Heart right ventricle (tissue), 16 donors: Measurements from ENCODE around the gene METTL15. TPM values are rescaled to one million over a fixed set of nuclear protein-coding genes. Genes with fewer than 3 reads are reported as not detected.

ENCODE experiments used
- ATAC-seq, 8 donors: fragments of 200-7000 bp; cut with Tn5 transposase; one replicate each; pipeline ENCODE4 v1.9.1; 2020; ENCODE audit warnings: mild to moderate bottlenecking in 8 of 8, moderate library complexity in 8 of 8, moderate number of reproducible peaks in 1 of 8
- DNase-seq, 2 donors: peaks; one replicate each; pipeline ENCODE4 v3.0.0-alpha.2; 2020
- H3K27ac ChIP-seq, 10 donors: fragments of 200-600 bp; sonication (generic) in 2 of 10; one replicate each; pipeline versions ENCODE4 v1.5.0 to v1.8.0; 2020 to 2022; ENCODE audit warnings: mild to moderate bottlenecking in 3 of 10
- H3K27me3 ChIP-seq, 7 donors: fragments of 200-600 bp; one replicate each; pipeline ENCODE4 v1.8.0; 2021 to 2022; ENCODE audit warnings: mild to moderate bottlenecking in 2 of 7
- H3K36me3 ChIP-seq, 9 donors: fragments of 200-600 bp; sonication (generic) in 1 of 9; one replicate each; pipeline versions ENCODE4 v1.5.0 to v1.8.0; 2020 to 2022; ENCODE audit warnings: mild to moderate bottlenecking in 2 of 9
- H3K4me1 ChIP-seq, 9 donors: fragments of 200-600 bp; sonication (generic) in 1 of 9; one replicate each; pipeline versions ENCODE4 v1.5.0 to v1.8.0; 2020 to 2022; ENCODE audit warnings: mild to moderate bottlenecking in 4 of 9
- H3K4me3 ChIP-seq, 10 donors: fragments of 200-600 bp; sonication (generic) in 2 of 10; one replicate each; pipeline versions ENCODE4 v1.5.0 to v1.8.0; 2020 to 2022; ENCODE audit warnings: mild to moderate bottlenecking in 7 of 10, moderate library complexity in 2 of 10
- H3K9me3 ChIP-seq, 11 donors: fragments of 200-600 bp in 10 of 11; sonication (generic) in 2 of 11; one replicate each; pipeline versions ENCODE4 v1.5.0 to v1.8.0; 2013 to 2022; ENCODE audit warnings: mild to moderate bottlenecking in 2 of 11, control low read depth in 1 of 11, moderate library complexity in 1 of 11
- WGBS, 2 donors: extraction: QIAGEN DNeasy Blood & Tissue Kit; methylation state at CpG; one replicate each; pipeline ENCODE4 v1.1.7; 2013; ENCODE audit warnings: inconsistent platforms in 1 of 2; 5-methylcytosine and 5-hydroxymethylcytosine counted together
- intact Hi-C, 10 donors: fragments of 100-400 bp; cut with DNase I; formaldehyde crosslinking; loops; one replicate each; pipeline versions ENCODE4 v1.11.1 to v1.14.2; 2022
- polyA plus RNA-seq, 2 donors: library from polyadenylated mRNA; stranded (reverse); fragments of 200-250 nt; gene quantifications; one replicate each; pipeline ENCODE4 v1.2.3, GENCODE V29; 2013
- total RNA-seq, 10 donors: library from RNA; stranded (reverse); fragmentation: NEBNext Ultra II Directional in 3 of 10; extraction: Animal tissue kit (Norgen Biotek cat#: 25700) in 3 of 10; gene quantifications; one replicate each; pipeline versions ENCODE4 v1.2.1 to v1.2.4, GENCODE V29; 2021 to 2023
- TF ChIP-seq, protein P1 (sequence below), 9 donors: fragments of 200-600 bp; sonication (generic) in 2 of 9; IDR thresholded peaks; one replicate each; pipeline versions ENCODE4 v1.5.0 to v1.8.0; 2021 to 2022; ENCODE audit warnings: antibody characterized with exemption in 9 of 9, mild to moderate bottlenecking in 5 of 9, moderate library complexity in 1 of 9
- donor health status: Arrhythmogenic right ventricular cardiomyopathy.
- donor health status: ischemic (EF 13 %, LVEDD 7.1; RV severe dilation, severe dysfunction).
- donor health status: healthy with polysubstance abuse.
- donor health status: DM: no; HTN: yes; CAD: no.
- donor health status: DM: no; HTN: no; CAD: no.
- donor health status: ischemic (EF 25% LVEDD 6.9; RV normal size, moderate dysfunction).
- donor health status: ischemic (EF 25% LVEDD 5.7; RV mildly dilated, moderate dysfunction).
- donor health status: healthy.
- donor health status: DM: yes; HTN: yes; CAD: no.
- donor health status: Ischemic cardiomyopathy.
- donor health status: ischemic (EF 35%, LVEDD 5.7; RV mildly dilated, moderate dysfunction).
- donor health status: nonischemic (EF 11% LVEDD 7.7; RV severe dilation, severe dysfunction).
- donor health status: DM: yes; HTN: yes; CAD: no.
- donor health status: PGD.
- donor health status: ischemic (EF 29% LVEDD 5.4; RV normal size, mild dysfunction).
- donor health status: nonischemic (EF 23%, LVEDD 6.1; RV moderate dilation, normal function).

METTL15 gene
- total and polyA plus RNA-seq, 12 donors = 4.7 to 13.6 (median 11.8) TPM

DNA sequence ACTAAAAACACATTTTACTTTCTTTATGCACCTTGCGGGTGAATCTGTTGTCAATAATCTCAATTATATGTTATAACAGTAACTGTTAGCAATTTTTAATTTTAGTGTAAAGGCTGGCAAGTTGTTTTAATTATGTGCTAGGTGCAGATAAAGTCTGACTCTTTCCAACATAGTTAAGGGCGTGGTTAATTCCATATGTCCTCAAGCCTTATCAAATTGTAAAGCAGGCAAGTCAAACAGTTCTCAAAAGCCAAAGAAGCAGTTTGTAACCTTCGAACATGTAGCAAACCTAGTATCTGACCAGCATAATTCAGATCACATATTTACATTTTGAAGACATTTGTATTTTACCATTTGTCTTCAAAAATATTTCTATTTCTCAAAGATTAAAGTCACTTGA is 29.2 kb downstream of the METTL15 start:
- ATAC-seq (no peak), DNase-seq (no peak)
- peaks cover 0 to 41% (median 17%) of the 10 kb centered on the region in 11 donors for H3K9me3 ChIP-seq
- WGBS, 2 donors = 97 to 100% methylated on average over 3 of the region's 3 CpGs
- TF ChIP-seq, protein P1, sequence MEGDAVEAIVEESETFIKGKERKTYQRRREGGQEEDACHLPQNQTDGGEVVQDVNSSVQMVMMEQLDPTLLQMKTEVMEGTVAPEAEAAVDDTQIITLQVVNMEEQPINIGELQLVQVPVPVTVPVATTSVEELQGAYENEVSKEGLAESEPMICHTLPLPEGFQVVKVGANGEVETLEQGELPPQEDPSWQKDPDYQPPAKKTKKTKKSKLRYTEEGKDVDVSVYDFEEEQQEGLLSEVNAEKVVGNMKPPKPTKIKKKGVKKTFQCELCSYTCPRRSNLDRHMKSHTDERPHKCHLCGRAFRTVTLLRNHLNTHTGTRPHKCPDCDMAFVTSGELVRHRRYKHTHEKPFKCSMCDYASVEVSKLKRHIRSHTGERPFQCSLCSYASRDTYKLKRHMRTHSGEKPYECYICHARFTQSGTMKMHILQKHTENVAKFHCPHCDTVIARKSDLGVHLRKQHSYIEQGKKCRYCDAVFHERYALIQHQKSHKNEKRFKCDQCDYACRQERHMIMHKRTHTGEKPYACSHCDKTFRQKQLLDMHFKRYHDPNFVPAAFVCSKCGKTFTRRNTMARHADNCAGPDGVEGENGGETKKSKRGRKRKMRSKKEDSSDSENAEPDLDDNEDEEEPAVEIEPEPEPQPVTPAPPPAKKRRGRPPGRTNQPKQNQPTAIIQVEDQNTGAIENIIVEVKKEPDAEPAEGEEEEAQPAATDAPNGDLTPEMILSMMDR (IDR thresholded peaks at IDR 0.05) = no peak
- H3K27ac ChIP-seq = no peak overlapping the region
- intact Hi-C loops = no loop called here
- H3K36me3 ChIP-seq = peaks cover 0 to 34% (median 7%) of the 10 kb centered on the region in 9 donors
- no peak overlapping the region for H3K4me3 ChIP-seq
- H3K27me3 ChIP-seq = no peaks in the 10 kb centered on the region
- no peaks in the 10 kb centered on the region for H3K4me1 ChIP-seq

DNA sequence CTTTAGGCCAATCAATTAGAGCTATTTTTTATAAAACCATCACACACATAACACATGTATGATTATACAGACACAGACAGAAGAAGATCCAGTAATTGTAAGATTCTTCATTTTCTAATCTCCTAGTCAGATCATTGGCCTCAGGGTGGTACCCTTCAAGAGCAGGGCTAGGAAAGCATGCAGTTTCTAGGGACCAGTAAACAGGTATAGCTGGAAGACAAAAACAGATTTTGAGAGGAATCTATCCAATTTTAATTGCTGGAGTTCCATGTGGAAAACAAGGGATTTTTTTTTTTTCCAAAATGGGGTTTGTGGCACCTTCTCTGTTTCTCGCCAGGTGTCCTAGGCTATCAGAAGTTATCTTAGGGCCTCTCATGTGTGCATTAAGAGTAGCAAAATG is 29.6 kb downstream of the METTL15 start:
- ATAC-seq (no peak), DNase-seq (no peak)
- H3K9me3 ChIP-seq = peaks cover 0 to 41% (median 17%) of the 10 kb centered on the region in 11 donors
- H3K4me1 ChIP-seq = no peaks in the 10 kb centered on the region
- intact Hi-C loops = no loop called here
- no peak overlapping the region for H3K4me3 ChIP-seq
- H3K36me3 ChIP-seq = peaks cover 0 to 34% (median 7%) of the 10 kb centered on the region in 9 donors
- H3K27ac ChIP-seq = no peak overlapping the region
- WGBS, 2 donors = 97 to 100% methylated on average over 1 of the region's 1 CpG
- H3K27me3 ChIP-seq = no peaks in the 10 kb centered on the region
- TF ChIP-seq, protein P1 (IDR thresholded peaks at IDR 0.05) = no peak

DNA sequence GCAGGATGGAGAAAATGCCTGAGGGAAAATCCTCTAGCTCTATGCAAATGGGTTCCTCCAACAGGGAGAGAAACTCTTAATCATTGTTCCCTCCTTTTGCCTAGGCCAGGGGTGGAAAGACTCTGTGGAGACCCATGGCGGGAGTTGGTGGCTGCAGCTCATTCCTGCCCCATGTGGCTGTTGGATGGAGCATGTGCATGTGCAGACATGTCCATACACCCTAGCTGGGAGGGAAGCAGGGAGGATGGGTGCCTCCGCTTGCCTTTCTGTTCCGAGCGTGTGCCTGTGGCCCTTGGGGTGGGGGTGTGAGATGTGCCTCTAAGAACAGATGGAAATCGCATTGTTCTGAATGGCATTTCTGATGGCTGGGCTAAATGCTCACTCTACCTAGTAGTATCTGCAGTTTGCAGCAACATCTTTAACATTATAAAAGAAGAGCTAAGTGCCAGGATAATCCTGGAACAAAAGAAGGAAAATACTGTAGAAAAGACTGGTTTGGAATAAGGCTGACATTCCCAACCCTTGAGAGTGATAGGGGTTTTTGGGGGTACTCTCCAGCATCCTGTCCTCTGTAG is 31.7 kb downstream of the METTL15 start:
- DNase-seq (no peak), ATAC-seq (no peak)
- TF ChIP-seq, protein P1 (IDR thresholded peaks at IDR 0.05) = no peak
- Histone ChIP-seq H3K4me1 (no peaks in the 10 kb centered on the region), H3K27ac (no peak overlapping the region), H3K36me3 (peaks cover 0 to 29% (median 7%) of the 10 kb centered on the region in 9 donors), H3K27me3 (no peaks in the 10 kb centered on the region), H3K9me3 (peaks cover 0 to 41% (median 17%) of the 10 kb centered on the region in 11 donors), H3K4me3 (no peak overlapping the region)
- intact Hi-C loops = no loop called here
- WGBS, 2 donors = 96 to 99% methylated on average over 5 of the region's 5 CpGs

DNA sequence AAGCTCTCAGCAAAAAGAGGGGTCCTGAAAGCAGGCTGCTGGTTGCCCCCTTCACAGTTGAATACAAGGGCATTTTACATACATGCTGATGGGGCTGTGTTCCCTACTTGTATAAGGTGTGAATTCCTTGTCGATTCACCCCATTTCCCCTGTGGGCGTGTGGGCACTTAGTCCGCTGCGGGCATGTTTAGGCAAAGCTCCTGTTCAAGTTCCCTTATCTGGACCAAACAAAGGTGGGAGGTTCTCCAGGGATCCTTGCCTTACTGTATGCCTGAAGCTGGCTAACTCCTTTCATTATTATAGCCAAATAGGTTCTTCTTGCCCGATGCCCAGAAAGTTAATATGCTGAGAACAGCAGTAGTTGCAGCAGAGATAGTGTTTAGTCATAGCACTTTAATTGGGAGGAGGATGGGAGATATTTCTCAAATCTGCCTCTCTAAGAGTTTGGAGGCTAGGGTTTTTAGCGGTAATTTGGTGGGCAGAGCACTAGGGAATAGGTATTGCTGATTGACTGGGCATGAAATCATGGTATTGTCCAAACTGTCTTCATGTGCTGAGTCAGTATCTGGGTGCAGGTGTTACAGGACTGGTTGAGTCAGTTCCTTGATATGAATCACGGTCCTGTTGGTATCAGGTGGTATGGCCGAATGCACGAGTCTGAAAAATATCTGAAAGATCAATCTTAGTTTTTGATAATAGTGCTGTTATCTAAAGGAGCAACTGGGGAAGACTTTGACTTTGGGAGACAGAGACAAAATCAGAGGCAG is 32.7 kb downstream of the METTL15 start:
- Histone ChIP-seq H3K4me3 (no peak overlapping the region), H3K4me1 (peaks cover 0 to 2% (median 0%) of the 10 kb centered on the region in 9 donors), H3K27me3 (no peaks in the 10 kb centered on the region), H3K9me3 (peaks cover 0 to 41% (median 17%) of the 10 kb centered on the region in 11 donors), H3K36me3 (peaks cover 0 to 22% (median 4%) of the 10 kb centered on the region in 9 donors), H3K27ac (no peak overlapping the region)
- 97% methylated on average over 9 of the region's 9 CpGs for WGBS, 2 donors
- DNase-seq = no peak
- ATAC-seq = no peak
- intact Hi-C loops = no loop called here
- TF ChIP-seq, protein P1 (IDR thresholded peaks at IDR 0.05) = no peak
